OCI-LY1 (cell line): ENCODE results near the gene CCDC18.
"Not testable (repeated sequence)": the region's sequence is repeated elsewhere in the genome, so short reads cannot be mapped to it uniquely, and the experiment has no call there.

ENCODE experiments used
- H2AFZ ChIP-seq: fragments of 200-600 bp; sonication (generic), shearing (Covaris generic); 2 replicates; pipeline ENCODE4 v1.6.0; 2014; ENCODE audit warnings: antibody characterized with exemption, mild to moderate bottlenecking, low read length
- H3F3A ChIP-seq: fragments of 200-600 bp; sonication (generic), shearing (Covaris generic); 2 replicates; pipeline ENCODE4 v1.6.0; 2014; ENCODE audit warnings: mild to moderate bottlenecking, antibody characterized with exemption, low read length, moderate library complexity; ENCODE audit not compliant: insufficient read depth
- H3K27ac ChIP-seq: fragments of 200-600 bp; sonication (generic); 2 replicates; pipeline ENCODE4 v1.5.1; 2014; ENCODE audit warnings: low read length, mixed run types, mild to moderate bottlenecking, low read depth; ENCODE audit not compliant: poor library complexity, severe bottlenecking
- H3K27me3 ChIP-seq: fragments of 200-600 bp; sonication (generic); 2 replicates; pipeline ENCODE4 v1.6.0; 2014; ENCODE audit warnings: antibody characterized with exemption, mild to moderate bottlenecking, low read length, moderate library complexity; ENCODE audit not compliant: insufficient read depth
- H3K36me3 ChIP-seq: fragments of 200-600 bp; sonication (generic); 2 replicates; pipeline ENCODE4 v1.6.1; 2014; ENCODE audit warnings: mild to moderate bottlenecking, antibody characterized with exemption, low read length, moderate library complexity, mixed read lengths; ENCODE audit not compliant: insufficient read depth
- H3K4me1 ChIP-seq: fragments of 200-600 bp; sonication (generic); 2 replicates; pipeline ENCODE4 v1.5.1; 2014; ENCODE audit warnings: mild to moderate bottlenecking, low read length, moderate library complexity; ENCODE audit not compliant: insufficient read depth, severe bottlenecking
- H3K4me2 ChIP-seq: fragments of 200-600 bp; sonication (generic), shearing (Covaris generic); 2 replicates; pipeline ENCODE4 v1.6.1; 2014; ENCODE audit warnings: low read length
- H3K4me3 ChIP-seq: fragments of 200-600 bp; sonication (generic); 2 replicates; pipeline ENCODE4 v1.5.1; 2014; ENCODE audit warnings: low read length, low read depth, mild to moderate bottlenecking, mixed read lengths; ENCODE audit not compliant: poor library complexity, severe bottlenecking
- H3K79me2 ChIP-seq: fragments of 200-600 bp; shearing (Covaris generic); 2 replicates; pipeline ENCODE4 v1.6.1; 2016; ENCODE audit warnings: mixed run types, low read length, mixed read lengths; ENCODE audit not compliant: insufficient read depth
- H3K9ac ChIP-seq: fragments of 200-600 bp; sonication (generic), shearing (Covaris generic); 2 replicates; pipeline ENCODE4 v1.6.1; 2014; ENCODE audit warnings: mild to moderate bottlenecking, low read length, mixed read lengths
- H3K9me2 ChIP-seq: fragments of 200-600 bp; sonication (generic), shearing (Covaris generic); 2 replicates; pipeline ENCODE4 v1.6.1; 2014; ENCODE audit warnings: low read depth, mild to moderate bottlenecking, low read length, mixed read lengths
- H3K9me3 ChIP-seq: fragments of 200-600 bp; shearing (Covaris generic); 2 replicates; pipeline ENCODE4 v1.6.1; 2014; ENCODE audit warnings: low read length, mixed read lengths
- H4K20me1 ChIP-seq: fragments of 200-600 bp; sonication (generic), shearing (Covaris generic); 2 replicates; pipeline ENCODE4 v1.6.0; 2016; ENCODE audit warnings: mild to moderate bottlenecking, low read length; ENCODE audit not compliant: insufficient read depth
- CTCF ChIP-seq: fragments of 200-600 bp; sonication (generic), shearing (Covaris generic); IDR thresholded peaks from 2 replicates; pipeline ENCODE4 v1.5.1; 2017; ENCODE audit warnings: mild to moderate bottlenecking, antibody characterized with exemption, low read length, moderate library complexity, mixed read lengths
- EZH2 ChIP-seq: fragments of 200-600 bp; sonication (generic), shearing (Covaris generic); IDR thresholded peaks from 2 replicates; pipeline ENCODE4 v1.8.0; 2017; ENCODE audit warnings: borderline replicate concordance, mixed run types, mild to moderate bottlenecking, antibody characterized with exemption, low read length, moderate library complexity, mixed read lengths

CCDC18 gene

GRCh38 chr1:93154898-93155297 lies 25.6 kb upstream of the CCDC18 start:
- Histone ChIP-seq H2AFZ (no peak overlapping the region), H3F3A (no peaks in the 10 kb centered on the region), H3K36me3 (peaks cover 87% of the 10 kb centered on the region), H3K9me3 (no peaks in the 10 kb centered on the region), H3K4me2 (no peak overlapping the region), H3K79me2 (no peaks in the 10 kb centered on the region), H3K9ac (no peak overlapping the region), H3K27me3 (no peaks in the 10 kb centered on the region), H3K9me2 (no peaks in the 10 kb centered on the region), H4K20me1 (no peaks in the 10 kb centered on the region), H3K4me3 (no peak overlapping the region), H3K27ac (no peak overlapping the region), H3K4me1 (no peaks in the 10 kb centered on the region)
- TF ChIP-seq EZH2 (no peak), CTCF (no peak)

- Histone ChIP-seq H3K4me2 (no peak overlapping the region), H4K20me1 (no peaks in the 10 kb centered on the region), H3K27ac (no peak overlapping the region), H3K79me2 (no peaks in the 10 kb centered on the region), H3K4me1 (no peaks in the 10 kb centered on the region), H2AFZ (no peak overlapping the region), H3F3A (no peaks in the 10 kb centered on the region), H3K9ac (no peak overlapping the region), H3K9me3 (no peaks in the 10 kb centered on the region), H3K4me3 (no peak overlapping the region), H3K27me3 (no peaks in the 10 kb centered on the region), H3K9me2 (no peaks in the 10 kb centered on the region), H3K36me3 (peaks cover 88% of the 10 kb centered on the region)
- TF ChIP-seq EZH2, result no peak
- no peak for TF ChIP-seq CTCF
These were observed 25.2 kb upstream of the CCDC18 start for GRCh38 chr1:93155335-93155734.

- no peaks in the 10 kb centered on the region for H3K4me1 ChIP-seq
- H4K20me1 ChIP-seq, result no peaks in the 10 kb centered on the region
- no peak overlapping the region for H3K4me3 ChIP-seq
- no peaks in the 10 kb centered on the region for H3K9me2 ChIP-seq
- H3K27me3 ChIP-seq, result no peaks in the 10 kb centered on the region
- H3K79me2 ChIP-seq, result peaks cover 34% of the 10 kb centered on the region
- no peak for TF ChIP-seq CTCF
- TF ChIP-seq EZH2, result no peak
- no peaks in the 10 kb centered on the region for H3F3A ChIP-seq
- H3K9me3 ChIP-seq, result no peaks in the 10 kb centered on the region
- peaks cover 74% of the 10 kb centered on the region for H3K36me3 ChIP-seq
- H3K9ac ChIP-seq, result no peak overlapping the region
- H3K27ac ChIP-seq, result no peak overlapping the region
- H2AFZ ChIP-seq, result no peak overlapping the region
- H3K4me2 ChIP-seq, result no peak overlapping the region
These were observed 21.2 kb upstream of the CCDC18 start for GRCh38 chr1:93159337-93159736.

GRCh38 chr1:93163314-93163713 lies 17.2 kb upstream of the CCDC18 start:
- H3K9me2 ChIP-seq, H3K4me1 ChIP-seq, H3K4me3 ChIP-seq, H3F3A ChIP-seq, H3K27me3 ChIP-seq, H4K20me1 ChIP-seq, H3K4me2 ChIP-seq, H3K27ac ChIP-seq, H3K9ac ChIP-seq, H2AFZ ChIP-seq, H3K9me3 ChIP-seq: not testable (repeated sequence)
- H3K79me2 ChIP-seq, result peaks cover 69% of the 10 kb centered on the region
- H3K36me3 ChIP-seq, result peaks cover 63% of the 10 kb centered on the region
